Lung (tissue), 12 donors: ENCODE results near the gene PSG4. TPM values are rescaled to one million over a fixed set of nuclear protein-coding genes. Genes with fewer than 3 reads are reported as not detected.
"Not testable (repeated sequence)": the region's sequence is repeated elsewhere in the genome, so short reads cannot be mapped to it uniquely, and the experiment has no call there.

Experiments used
- ATAC-seq: fragments of 200-7000 bp; cut with Tn5 transposase; one replicate; pipeline ENCODE4 v1.9.1; 2020; ENCODE audit warnings: moderate number of reproducible peaks; ENCODE audit not compliant: insufficient read depth, low FRiP score
- DNase-seq, 3 donors: peaks; one replicate each; pipeline ENCODE4 v3.0.0-alpha.2; 2013 to 2017
- H3K27ac ChIP-seq, 2 donors: one replicate each; pipeline ENCODE4 v1.5.1; 2013; ENCODE audit warnings: mild to moderate bottlenecking in 2 of 2, moderate library complexity in 2 of 2, control low read depth in 1 of 2, inconsistent platforms in 1 of 2, low read depth in 1 of 2, low read length in 1 of 2
- H3K27me3 ChIP-seq, 3 donors: one replicate each; pipeline ENCODE4 v1.5.1; 2013; ENCODE audit warnings: low read length in 2 of 3; ENCODE audit not compliant: control insufficient read depth in 3 of 3, insufficient read depth in 3 of 3
- H3K36me3 ChIP-seq, 4 donors: one replicate each; pipeline ENCODE4 v1.5.1; 2013; ENCODE audit warnings: low read length in 4 of 4, mild to moderate bottlenecking in 1 of 4, moderate library complexity in 1 of 4; ENCODE audit not compliant: control insufficient read depth in 4 of 4, insufficient read depth in 4 of 4
- H3K4me1 ChIP-seq, 5 donors: one replicate each; pipeline ENCODE4 v1.5.1; 2013; ENCODE audit warnings: low read length in 5 of 5, mild to moderate bottlenecking in 2 of 5, moderate library complexity in 1 of 5; ENCODE audit not compliant: control insufficient read depth in 5 of 5, insufficient read depth in 5 of 5
- H3K4me3 ChIP-seq: one replicate; pipeline ENCODE4 v1.5.1; 2013; ENCODE audit warnings: mild to moderate bottlenecking, control low read depth, moderate library complexity
- H3K9ac ChIP-seq, 2 donors: one replicate each; pipeline ENCODE4 v1.5.1; 2013; ENCODE audit warnings: low read length in 2 of 2, control low read depth in 1 of 2; ENCODE audit not compliant: insufficient read depth in 1 of 2
- H3K9me3 ChIP-seq, 4 donors: one replicate each; pipeline ENCODE4 v1.5.1; 2013; ENCODE audit warnings: low read length in 3 of 4, mild to moderate bottlenecking in 1 of 4, moderate library complexity in 1 of 4; ENCODE audit not compliant: control insufficient read depth in 4 of 4, insufficient read depth in 3 of 4
- CTCF ChIP-seq: IDR thresholded peaks from 2 replicates; pipeline ENCODE4 v1.5.1; 2012; ENCODE audit warnings: mild to moderate bottlenecking; ENCODE audit errors: control extremely low read depth, extremely low read depth
- WGBS, 2 donors: extraction: QIAGEN DNeasy Blood & Tissue Kit; methylation state at CpG; one replicate each; pipeline ENCODE4 v1.1.7; 2013; 5-methylcytosine and 5-hydroxymethylcytosine counted together
- polyA plus RNA-seq, 2 donors: library from polyadenylated mRNA; stranded (reverse); fragments of 200-250 nt; gene quantifications; one replicate each; pipeline ENCODE4 v1.2.1, GENCODE V29; 2013
- total RNA-seq, 2 donors: library from RNA; depleted of rRNA in 1 of 2; stranded (reverse); fragments of >200 nt in 1 of 2; gene quantifications; one replicate each; pipeline ENCODE4 v1.2.1, GENCODE V29; 2014 to 2021
- donor health status: control.
- donor health status: control.
- donor health status: Bipolar disorder and iron deficiency.
- donor health status: healthy.
- donor health status: DM: yes; HTN: yes; CAD: no.

Gene PSG4
- total and polyA plus RNA-seq, 4 donors: not detected

- 83 to 92% methylated on average over 4 of the region's 4 CpGs for WGBS, 2 donors
- H3K4me1 ChIP-seq, H3K36me3 ChIP-seq, DNase-seq, ATAC-seq, H3K9ac ChIP-seq, H3K27ac ChIP-seq, H3K27me3 ChIP-seq, H3K4me3 ChIP-seq: not testable (repeated sequence)
- peaks cover 0 to 15% (median 3%) of the 10 kb centered on the region in 4 donors for H3K9me3 ChIP-seq
Observed at GRCh38 chr19:43219136-43219535, 13.7 kb upstream of the PSG4 start.

- not testable (repeated sequence) for H3K4me1 ChIP-seq, H3K36me3 ChIP-seq, H3K4me3 ChIP-seq, DNase-seq, H3K9me3 ChIP-seq, H3K9ac ChIP-seq, ATAC-seq, H3K27ac ChIP-seq, H3K27me3 ChIP-seq
- 21 to 41% methylated on average over 2 of the region's 2 CpGs for WGBS, 2 donors
Observed at GRCh38 chr19:43215881-43216280, 10.4 kb upstream of the PSG4 start.

- Histone ChIP-seq H3K27ac (no peak overlapping the region), H3K36me3 (no peaks in the 10 kb centered on the region), H3K4me1 (no peaks in the 10 kb centered on the region), H3K9ac (no peak overlapping the region), H3K4me3 (no peak overlapping the region), H3K9me3 (peaks cover 0 to 4% (median 0%) of the 10 kb centered on the region in 4 donors), H3K27me3 (no peaks in the 10 kb centered on the region)
- 40 to 56% methylated on average over 4 of the region's 4 CpGs for WGBS, 2 donors
- ATAC-seq (no peak), DNase-seq (no peak)
- no peak for TF ChIP-seq CTCF
Observed at GRCh38 chr19:43207991-43208390, 2.6 kb upstream of the PSG4 start.

GRCh38 chr19:43207174-43207573 is 1.7 kb upstream of the PSG4 start:
- 56 to 66% methylated on average over 6 to 7 of the region's 8 CpGs for WGBS, 2 donors
- not testable (repeated sequence) for H3K9ac ChIP-seq, H3K4me1 ChIP-seq, ATAC-seq, H3K36me3 ChIP-seq, H3K27ac ChIP-seq, H3K27me3 ChIP-seq, H3K4me3 ChIP-seq, H3K9me3 ChIP-seq
- peak in 1 of 3 donors; percentile 0 for DNase-seq

- H3K36me3 ChIP-seq, H3K4me3 ChIP-seq, H3K4me1 ChIP-seq, H3K27ac ChIP-seq, ATAC-seq, H3K27me3 ChIP-seq, DNase-seq, H3K9me3 ChIP-seq, H3K9ac ChIP-seq: not testable (repeated sequence)
- 91 to 97% methylated on average over 7 of the region's 7 CpGs for whole genome bisulfite sequencing, 2 donors
Observed at GRCh38 chr19:43203611-43204010, 1.8 kb downstream of the PSG4 start.

- H3K4me3 ChIP-seq, H3K36me3 ChIP-seq, H3K9ac ChIP-seq, H3K27ac ChIP-seq, ATAC-seq, H3K27me3 ChIP-seq, DNase-seq, H3K4me1 ChIP-seq, H3K9me3 ChIP-seq: not testable (repeated sequence)
- WGBS, 2 donors: 75 to 82% methylated on average over 2 of the region's 2 CpGs
Observed at GRCh38 chr19:43201891-43202290, 3.5 kb downstream of the PSG4 start.

GRCh38 chr19:43201337-43201801 is 4.1 kb downstream of the PSG4 start:
- H3K36me3 ChIP-seq, H3K9me3 ChIP-seq, H3K27me3 ChIP-seq, ATAC-seq, H3K4me1 ChIP-seq, DNase-seq, H3K9ac ChIP-seq, H3K4me3 ChIP-seq, H3K27ac ChIP-seq: not testable (repeated sequence)
- 57 to 83% methylated on average over 7 of the region's 7 CpGs for WGBS, 2 donors
